MCF 10A (cell line): Measurements from ENCODE around the gene CTR9. TPM values are rescaled to one million over a fixed set of nuclear protein-coding genes. Genes with fewer than 3 reads are reported as not detected.
A peak's percentile ranks its signal among the peaks of the same experiment; 100 is the strongest.

Experiments used
- BruUV-seq: library from RNA; stranded (reverse); fragments of 400-500 nt; replicated peaks from 2 replicates; lab custom pipeline; 2021; lab: Mats Ljungman, UMichigan
- CTCF ChIA-PET: fragments of 300-600 bp; sonication (Branson Sonifier 250); formaldehyde crosslinking; extraction: SDS; loops from one replicate; lab custom pipeline; 2021; ENCODE audit warnings: antibody characterized with exemption, inconsistent platforms; lab: Yijun Ruan, JAX
- POLR2A ChIA-PET: fragments of 300-600, 350-650 bp; sonication (Branson Sonifier 250); formaldehyde crosslinking; extraction: SDS; loops from one replicate; lab custom pipeline; 2020; ENCODE audit warnings: antibody characterized with exemption, inconsistent platforms; lab: Yijun Ruan, JAX
- DNase-seq: peaks from one replicate; pipeline ENCODE4 v3.0.0-alpha.2; 2018; ENCODE audit not compliant: unreplicated experiment
- H3K27ac Mint-ChIP-seq: one replicate; pipeline ENCODE4 v1.8.0; 2022; ENCODE audit warnings: mild to moderate bottlenecking, low read depth, mixed read lengths; ENCODE audit not compliant: unreplicated experiment
- H3K27me3 Mint-ChIP-seq: one replicate; pipeline ENCODE4 v1.8.0; 2022; ENCODE audit warnings: mixed read lengths; ENCODE audit not compliant: insufficient read depth, unreplicated experiment
- H3K36me3 Mint-ChIP-seq: one replicate; pipeline ENCODE4 v1.8.0; 2022; ENCODE audit warnings: mild to moderate bottlenecking, moderate library complexity, mixed read lengths; ENCODE audit not compliant: insufficient read depth, unreplicated experiment
- H3K4me1 Mint-ChIP-seq: one replicate; pipeline ENCODE4 v1.8.0; 2022; ENCODE audit warnings: mixed read lengths; ENCODE audit not compliant: insufficient read depth, unreplicated experiment
- H3K4me3 Mint-ChIP-seq: one replicate; pipeline ENCODE4 v1.8.0; 2022; ENCODE audit warnings: mild to moderate bottlenecking, moderate library complexity, mixed read lengths; ENCODE audit not compliant: unreplicated experiment
- H3K9me3 Mint-ChIP-seq: one replicate; pipeline ENCODE4 v1.8.0; 2022; ENCODE audit warnings: mixed read lengths; ENCODE audit not compliant: unreplicated experiment
- CTCF ChIP-seq: fragments of 200-600 bp; IDR thresholded peaks from one replicate; pipeline ENCODE4 v1.8.0; 2022; ENCODE audit warnings: antibody characterized with exemption, mild to moderate bottlenecking; ENCODE audit not compliant: unreplicated experiment
- intact Hi-C: fragments of 100-400 bp; cut with micrococcal nuclease; formaldehyde crosslinking; loops from 2 replicates; pipeline ENCODE4 v1.14.1; 2022
- total RNA-seq: library from RNA; stranded (reverse); gene quantifications from 2 replicates; pipeline ENCODE4 v1.2.3, GENCODE V29; 2022

The CTR9 gene
- total RNA-seq, 1 experiment from 2014 or later = 28.8 TPM

- no peaks in the 10 kb centered on the region for H3K9me3 Mint-ChIP-seq
Observed at GRCh38 chr11:10803676-10804075, 52.6 kb downstream of the CTR9 start.

GRCh38 chr11:10805741-10806140, 54.7 kb downstream of the CTR9 start:
- intact Hi-C loops = no loop called here
- DNase-seq = no peak
- Mint-ChIP-seq H3K27ac (no peak overlapping the region), H3K27me3 (no peaks in the 10 kb centered on the region), H3K4me3 (peak overlapping the region; percentile 89), H3K9me3 (no peaks in the 10 kb centered on the region), H3K4me1 (peaks cover 9% of the 10 kb centered on the region), H3K36me3 (peaks cover 83% of the 10 kb centered on the region)
- ChIA-PET CTCF (interaction anchor here (1.4 to 3.9 kb wide), 2 partner anchors 13 to 35 kb away, joined by 4 to 31 read pairs; no protein-coding TSS in a partner anchor), POLR2A (interaction anchor here (0.6 to 3.3 kb wide), 5 partner anchors 8 to 128 kb away, joined by 3 to 18 read pairs (median 5); partner anchors contain the start of gene ZBED5)
- no peak for TF ChIP-seq CTCF
- no TSS peak for BruUV-seq

More at GRCh38 chr11:10803676-10804075, 52.6 kb downstream of the CTR9 start:
- CTCF ChIA-PET = interaction anchor here (0.7 to 3.9 kb wide), 6 partner anchors 11 to 1041 kb away, joined by 3 to 31 read pairs (median 4); no protein-coding TSS in a partner anchor
- Mint-ChIP-seq H3K4me1 (peaks cover 4% of the 10 kb centered on the region), H3K4me3 (no peak overlapping the region), H3K27ac (no peak overlapping the region), H3K27me3 (no peaks in the 10 kb centered on the region), H3K36me3 (peaks cover 98% of the 10 kb centered on the region)
- DNase-seq = no peak
- TF ChIP-seq CTCF = no peak
- intact Hi-C loops = no loop called here
- POLR2A ChIA-PET = interaction anchor here (0.7 to 3.3 kb wide), 7 partner anchors 10 to 96 kb away, joined by 3 to 18 read pairs (median 3); partner anchors contain the start of genes CTR9 and ZBED5
- BruUV-seq = no TSS peak

- ChIA-PET POLR2A (interaction anchor here (0.6 to 3.3 kb wide), 5 partner anchors 10 to 331 kb away, joined by 4 to 18 read pairs (median 4); partner anchors contain the start of gene ZBED5), CTCF (interaction anchor here (0.5 to 3.9 kb wide), 3 partner anchors 14 to 116 kb away, joined by 3 to 31 read pairs (median 4); no protein-coding TSS in a partner anchor)
- peaks cover 78% of the 10 kb centered on the region for H3K36me3 Mint-ChIP-seq
- H3K4me1 Mint-ChIP-seq = peaks cover 9% of the 10 kb centered on the region
- no peak overlapping the region for H3K27ac Mint-ChIP-seq
- intact Hi-C loops = no loop called here
- TF ChIP-seq CTCF = no peak
- no peaks in the 10 kb centered on the region for H3K9me3 Mint-ChIP-seq
- no peak for DNase-seq
- H3K4me3 Mint-ChIP-seq = peak overlapping the region; percentile 89
- H3K27me3 Mint-ChIP-seq = no peaks in the 10 kb centered on the region
- no TSS peak for BruUV-seq
Observed at GRCh38 chr11:10806206-10806605, 55.2 kb downstream of the CTR9 start.

- Mint-ChIP-seq H3K4me1 (peaks cover 4% of the 10 kb centered on the region), H3K36me3 (peaks cover 64% of the 10 kb centered on the region), H3K9me3 (no peaks in the 10 kb centered on the region), H3K4me3 (peak overlapping the region; percentile 89), H3K27me3 (no peaks in the 10 kb centered on the region), H3K27ac (peak overlapping the region; percentile 97)
- TF ChIP-seq CTCF = no peak
- ChIA-PET CTCF (interaction anchor here (0.6 to 1.0 kb wide), 4 partner anchors 15 to 750 kb away, joined by 3 read pairs; no protein-coding TSS in a partner anchor), POLR2A (interaction anchor here (0.8 to 5.3 kb wide), 23 partner anchors 10 to 1239 kb away, joined by 3 to 301 read pairs (median 6); partner anchors contain the start of genes ADM, CTR9, SBF2 and ZBED5)
- DNase-seq = peak; percentile 49
- intact Hi-C loops = loop anchor here (1.0 to 2.0 kb wide), 3 partner anchors 51 to 123 kb away; partner anchors contain the start of gene ZBED5
- BruUV-seq = no TSS peak
Observed at GRCh38 chr11:10807493-10808234, 56.6 kb downstream of the CTR9 start.
